ENCODE measurements around the gene STK32B.

- TF ChIP-seq, protein P1, sequence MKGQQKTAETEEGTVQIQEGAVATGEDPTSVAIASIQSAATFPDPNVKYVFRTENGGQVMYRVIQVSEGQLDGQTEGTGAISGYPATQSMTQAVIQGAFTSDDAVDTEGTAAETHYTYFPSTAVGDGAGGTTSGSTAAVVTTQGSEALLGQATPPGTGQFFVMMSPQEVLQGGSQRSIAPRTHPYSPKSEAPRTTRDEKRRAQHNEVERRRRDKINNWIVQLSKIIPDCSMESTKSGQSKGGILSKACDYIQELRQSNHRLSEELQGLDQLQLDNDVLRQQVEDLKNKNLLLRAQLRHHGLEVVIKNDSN (IDR thresholded peaks at IDR 0.05), result no peak
- no peak for TF ChIP-seq TAF1 (IDR thresholded peaks at IDR 0.05; ENCODE audit: low read depth)
Measured at GRCh38 chr4:5029447-5029846, 21.8 kb upstream of the STK32B start.

All from Ishikawa (cell line).